ENCODE data around the gene ZNF562. TPM values are rescaled to one million over a fixed set of nuclear protein-coding genes. Genes with fewer than 3 reads are reported as not detected.
A peak's percentile ranks its signal among the peaks of the same experiment; 100 is the strongest.
"Not testable (repeated sequence)": the region's sequence is repeated elsewhere in the genome, so short reads cannot be mapped to it uniquely, and the experiment has no call there.

Gene ZNF562
- 22.7 and 26.2 TPM in 2 replicates for total RNA-seq (2014; rRNA removed)
- polyA plus RNA-seq (2012): 7.7 TPM

GRCh38 chr19:9674663-9675357, at the start of gene ZNF562:
TSS of gene ZNF562 (minus strand) at chr19:9675100. CDS start at chr19:9660744, 14,356 bp downstream.
- DNase-seq (ENCODE audit: low read depth): peak; percentile 82

- DNase-seq (ENCODE audit: low read depth): no peak
Measured at GRCh38 chr19:9724157-9724556, 49.3 kb upstream of the ZNF562 start.

GRCh38 chr19:9721861-9722260, 47.0 kb upstream of the ZNF562 start:
- no peak for DNase-seq (ENCODE audit: low read depth)

DNA sequence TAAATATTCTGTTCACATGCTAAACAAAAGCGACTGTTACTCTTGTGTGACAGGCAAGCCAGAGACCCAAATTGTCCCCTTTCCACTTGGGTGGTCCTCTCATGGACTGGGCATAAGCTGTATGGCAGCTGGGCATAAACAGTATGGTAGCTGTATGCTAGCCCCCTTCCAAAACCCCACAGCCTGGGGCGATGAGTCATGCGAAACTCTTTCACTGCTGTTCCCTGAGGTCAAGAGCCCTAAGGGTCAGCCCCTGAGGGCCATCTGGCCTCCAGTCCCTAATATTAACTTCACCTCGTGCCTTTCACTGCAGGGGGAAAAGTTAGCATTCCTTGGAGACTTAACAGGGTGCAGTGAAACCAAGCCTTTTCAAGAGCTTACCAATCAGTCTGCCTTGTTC, 45.6 kb upstream of the ZNF562 start:
- no peak for DNase-seq (ENCODE audit: low read depth)

GRCh38 chr19:9711815-9712214, 36.9 kb upstream of the ZNF562 start:
- no peak for DNase-seq (ENCODE audit: low read depth)

DNA sequence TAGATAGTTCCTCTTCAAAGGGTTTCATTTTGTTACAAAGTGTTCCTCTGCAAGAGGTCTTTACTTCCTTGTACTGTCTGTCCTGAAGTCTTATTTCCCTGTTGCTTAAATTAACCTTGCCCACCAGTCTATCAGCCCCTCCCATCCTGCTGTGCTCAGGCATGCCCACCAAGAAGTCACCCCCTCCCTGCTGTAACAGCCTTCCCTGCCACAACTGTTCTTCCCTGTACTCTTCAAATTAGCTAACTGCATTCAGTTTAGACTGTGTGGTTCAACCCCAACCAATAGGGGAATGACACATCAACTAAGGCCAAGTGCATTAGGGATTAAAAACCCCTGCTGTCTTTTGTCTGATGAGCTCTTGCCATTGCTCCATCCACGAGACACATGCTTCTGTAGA, 34.4 kb upstream of the ZNF562 start:
- peak; percentile 17 for DNase-seq (ENCODE audit: low read depth)

DNA sequence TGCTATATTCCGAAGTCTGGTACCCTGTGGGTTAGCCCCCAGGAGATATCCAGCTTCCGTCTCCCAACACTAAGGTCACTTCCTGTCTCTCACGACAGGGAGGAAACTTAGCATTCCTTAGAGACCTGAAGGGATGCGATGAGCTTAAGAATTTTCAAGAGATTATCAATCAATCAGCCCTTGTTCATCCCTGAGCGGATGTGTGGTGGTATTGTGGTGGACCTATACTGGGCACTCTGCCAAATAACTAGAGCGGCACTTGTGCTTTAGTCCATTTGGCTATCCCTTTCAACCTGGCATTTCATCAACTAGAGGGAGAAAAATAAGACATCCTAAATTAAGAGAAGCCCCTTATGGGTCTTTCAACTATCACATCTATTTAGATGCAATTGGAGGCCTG, 30.9 kb upstream of the ZNF562 start:
- peak; percentile 2 for DNase-seq (ENCODE audit: low read depth)

- DNase-seq (ENCODE audit: low read depth): no peak
Measured at GRCh38 chr19:9702186-9702585, 27.3 kb upstream of the ZNF562 start.

DNA sequence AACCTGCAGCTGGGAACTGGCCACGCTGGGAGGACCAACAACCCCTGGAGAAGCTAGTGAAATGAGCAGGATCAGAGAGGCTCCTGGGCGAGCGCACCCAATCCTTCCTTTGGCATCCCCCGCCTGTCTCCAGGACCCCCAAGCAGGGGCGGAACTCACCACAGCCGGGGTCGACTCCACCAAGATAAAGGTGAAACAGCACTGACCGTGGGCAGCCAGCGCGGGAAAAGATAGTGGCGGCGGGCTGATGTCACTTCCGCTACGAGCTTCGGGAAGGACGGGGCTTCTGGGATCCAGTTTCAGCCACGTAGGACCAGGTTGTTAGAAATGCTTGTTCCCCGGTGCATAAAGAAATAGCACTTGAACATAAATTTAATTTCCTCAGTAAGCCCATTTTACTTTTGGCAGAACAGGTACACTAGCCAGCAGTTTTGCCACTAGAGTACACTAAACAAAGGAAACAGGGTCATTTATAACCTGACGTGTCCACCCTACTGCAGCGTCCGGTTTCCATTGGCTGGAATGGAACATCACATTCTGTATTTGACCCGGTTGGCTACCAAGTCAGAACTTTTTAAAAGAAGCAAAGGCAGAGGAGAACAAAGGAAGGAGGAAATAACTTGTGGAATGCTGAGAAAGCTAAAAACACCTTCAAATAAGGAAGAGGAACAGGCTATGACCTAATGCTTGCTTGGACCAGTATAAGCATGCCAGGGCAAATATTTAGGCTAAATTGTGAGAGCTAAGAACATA, 25.5 kb upstream of the ZNF562 start:
- DNase-seq (ENCODE audit: low read depth): no peak

DNA sequence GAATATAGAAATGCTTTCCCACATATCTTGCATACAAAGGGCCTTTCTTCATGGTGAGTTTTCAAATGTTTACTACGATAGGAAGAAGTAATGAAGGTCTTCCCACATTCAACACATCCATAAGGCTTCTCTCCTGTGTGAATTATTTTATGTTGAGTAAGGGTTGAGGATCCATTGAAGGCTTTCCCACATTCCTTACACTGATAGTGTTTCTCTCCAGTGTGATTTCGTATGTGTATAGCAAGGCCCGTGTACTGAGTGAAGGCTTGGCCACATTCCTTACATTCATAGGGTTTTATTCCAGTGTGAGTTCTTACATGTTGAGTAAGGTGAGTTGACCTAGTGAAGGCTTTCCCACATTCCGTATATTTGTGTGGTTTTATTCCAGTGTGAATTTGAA, 15.4 kb upstream of the ZNF562 start:
- not testable (repeated sequence) for DNase-seq (ENCODE audit: low read depth)

DNA sequence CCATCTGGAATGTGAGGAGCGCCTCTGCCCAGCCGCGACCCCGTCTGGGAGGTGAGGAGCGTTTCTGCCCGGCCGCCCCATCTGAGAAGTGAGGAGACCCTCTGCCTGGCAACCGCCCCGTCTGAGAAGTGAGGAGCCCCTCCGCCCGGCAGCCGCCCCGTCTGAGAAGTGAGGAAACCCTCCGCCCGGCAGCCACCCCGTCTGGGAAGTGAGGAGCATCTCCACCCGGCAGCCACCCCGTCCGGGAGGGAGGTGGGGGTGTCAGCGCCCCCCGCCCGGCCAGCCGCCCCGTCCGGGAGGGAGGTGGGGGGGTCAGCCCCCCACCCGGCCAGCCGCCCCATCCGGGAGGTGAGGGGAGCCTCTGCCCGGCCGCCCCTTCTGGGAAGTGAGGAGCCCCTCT, 5.1 kb upstream of the ZNF562 start:
- not testable (repeated sequence) for DNase-seq (ENCODE audit: low read depth)

- DNase-seq (ENCODE audit: low read depth): not testable (repeated sequence)
Measured at GRCh38 chr19:9675358-9675901, 530 bp upstream of the ZNF562 start.

- DNase-seq (ENCODE audit: low read depth): peak; percentile 19
Measured at GRCh38 chr19:9673912-9674662, 813 bp downstream of the ZNF562 start.

GRCh38 chr19:9672893-9673292, 2.0 kb downstream of the ZNF562 start:
- no peak for DNase-seq (ENCODE audit: low read depth)

DNA sequence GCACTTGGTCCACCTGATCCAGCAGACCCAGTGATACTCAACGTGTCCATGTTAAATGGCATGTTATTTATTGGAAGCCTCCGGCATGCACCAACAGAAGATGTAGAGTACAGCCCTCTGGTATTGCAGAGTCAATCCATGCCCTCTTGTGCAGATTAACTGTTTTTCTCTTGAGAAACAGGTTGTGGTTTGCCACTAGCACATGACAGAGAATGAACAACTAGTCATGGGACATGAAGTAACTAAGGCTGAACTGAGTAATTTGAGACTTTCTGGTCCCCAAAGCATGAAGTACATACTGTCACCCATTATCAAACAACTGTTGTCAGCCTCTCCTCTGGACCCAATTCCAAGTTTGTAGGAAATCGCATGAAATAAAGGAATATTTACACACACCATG, 3.2 kb downstream of the ZNF562 start:
- DNase-seq (ENCODE audit: low read depth): peak; percentile 26

GRCh38 chr19:9668544-9668943, 6.4 kb downstream of the ZNF562 start:
- no peak for DNase-seq (ENCODE audit: low read depth)

DNA sequence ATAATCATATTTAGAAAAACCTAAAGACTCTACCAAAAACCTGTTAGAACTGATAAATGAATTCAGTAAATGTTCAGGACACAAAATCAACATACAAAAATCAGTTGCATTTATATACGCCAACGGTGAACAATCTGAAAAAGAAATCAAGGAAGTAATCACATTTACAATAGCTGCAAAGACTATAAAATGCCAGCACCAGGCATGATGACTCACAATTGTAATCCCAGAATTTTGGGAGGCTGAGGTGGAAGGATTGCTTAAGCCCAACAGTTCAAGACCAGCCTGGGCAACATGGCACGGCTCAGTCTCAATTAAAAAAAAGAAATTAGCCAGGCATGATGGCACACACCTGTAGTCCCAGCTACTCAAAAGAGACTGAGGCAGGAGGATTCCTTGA, 7.0 kb downstream of the ZNF562 start:
- DNase-seq (ENCODE audit: low read depth): no peak

- no peak for DNase-seq (ENCODE audit: low read depth)
Measured at GRCh38 chr19:9658769-9659168, 16.1 kb downstream of the ZNF562 start.

GRCh38 chr19:9653066-9653555, 21.8 kb downstream of the ZNF562 start:
- not testable (repeated sequence) for DNase-seq (ENCODE audit: low read depth)

DNA sequence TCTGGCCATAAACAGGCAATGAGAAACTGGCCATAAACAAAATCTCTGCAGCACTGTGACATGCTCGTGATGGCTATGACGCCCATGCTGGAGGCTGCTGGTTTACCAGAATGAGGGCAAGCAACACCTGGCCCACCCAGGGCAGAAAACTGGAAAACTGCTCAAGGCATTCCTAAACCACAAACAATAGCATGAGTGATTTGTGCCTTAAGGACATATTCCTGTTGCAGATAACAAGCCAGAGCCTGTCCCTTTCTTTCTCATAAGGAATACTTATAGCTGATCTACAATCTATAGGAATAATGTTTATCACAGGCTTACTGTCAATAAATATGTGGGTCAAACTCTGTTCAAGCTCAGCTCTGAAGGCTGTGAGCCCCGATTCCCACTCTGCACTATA, 23.4 kb downstream of the ZNF562 start:
- DNase-seq (ENCODE audit: low read depth): not testable (repeated sequence)

DNA sequence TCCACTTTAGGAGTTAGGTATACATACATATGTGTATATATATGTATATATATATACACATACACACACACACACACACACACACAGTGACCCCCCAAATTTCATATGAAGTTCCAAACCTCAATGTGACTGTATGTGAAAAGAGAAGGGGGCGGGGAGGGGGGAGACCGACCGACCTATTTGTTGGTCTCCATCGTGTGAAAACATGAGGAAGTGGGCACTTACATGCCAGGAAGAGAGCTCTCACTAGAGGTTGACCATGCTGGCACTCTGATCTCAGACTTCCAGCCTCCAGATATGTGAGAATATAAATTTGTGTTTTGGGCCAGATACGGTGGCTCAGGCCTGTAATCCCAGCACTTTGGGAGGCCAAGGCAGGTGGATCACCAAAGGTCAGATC, 24.6 kb downstream of the ZNF562 start:
- DNase-seq (ENCODE audit: low read depth): no peak

DNA sequence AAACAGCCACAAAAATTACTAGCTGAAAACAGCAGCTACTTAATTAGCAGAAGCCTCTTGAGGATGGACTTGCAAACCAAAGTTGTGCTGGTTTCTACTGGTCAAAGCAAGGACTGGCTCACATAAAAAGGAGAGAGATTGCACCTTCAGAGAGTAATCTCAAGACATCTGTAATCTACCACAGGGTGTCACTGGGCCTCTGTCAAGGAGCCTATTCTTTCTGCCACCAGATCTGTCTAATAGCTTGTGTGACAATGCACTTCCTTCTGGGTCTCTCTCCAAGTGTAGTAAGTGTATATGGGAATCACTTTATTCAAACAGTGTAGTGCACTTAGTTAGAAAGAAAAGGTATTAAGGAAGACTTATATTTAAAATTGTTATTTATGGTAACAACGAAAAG, 29.4 kb downstream of the ZNF562 start:
- no peak for DNase-seq (ENCODE audit: low read depth)
